SK-N-MC (cell line): ENCODE measurements around the gene BARX1.
A peak's percentile ranks its signal among the peaks of the same experiment; 100 is the strongest.

Experiments
- EZH2 ChIP-seq: fragments of 200-600 bp; sonication (generic); IDR thresholded peaks from one replicate; pipeline ENCODE4 v1.6.1; 2017; ENCODE audit warnings: antibody characterized with exemption
- POLR2AphosphoS5 ChIP-seq: IDR thresholded peaks from 2 replicates; pipeline ENCODE4 v1.6.1; 2012; ENCODE audit warnings: mild to moderate bottlenecking, low read depth, low read length, borderline replicate concordance

GRCh38 chr9:93950619-93951601, 4.2 kb downstream of the BARX1 start:
- TF ChIP-seq POLR2AphosphoS5 (no peak), EZH2 (peak; percentile 22)
